Measurements from ENCODE around the gene SIGLEC1. TPM values are rescaled to one million over a fixed set of nuclear protein-coding genes. Genes with fewer than 3 reads are reported as not detected.

SIGLEC1 gene
- total and polyA plus RNA-seq, 8 donors, result 1.8 to 45.8 (median 2.6) TPM

- ATAC-seq, result peak; percentile 21
- TF ChIP-seq, protein P1, sequence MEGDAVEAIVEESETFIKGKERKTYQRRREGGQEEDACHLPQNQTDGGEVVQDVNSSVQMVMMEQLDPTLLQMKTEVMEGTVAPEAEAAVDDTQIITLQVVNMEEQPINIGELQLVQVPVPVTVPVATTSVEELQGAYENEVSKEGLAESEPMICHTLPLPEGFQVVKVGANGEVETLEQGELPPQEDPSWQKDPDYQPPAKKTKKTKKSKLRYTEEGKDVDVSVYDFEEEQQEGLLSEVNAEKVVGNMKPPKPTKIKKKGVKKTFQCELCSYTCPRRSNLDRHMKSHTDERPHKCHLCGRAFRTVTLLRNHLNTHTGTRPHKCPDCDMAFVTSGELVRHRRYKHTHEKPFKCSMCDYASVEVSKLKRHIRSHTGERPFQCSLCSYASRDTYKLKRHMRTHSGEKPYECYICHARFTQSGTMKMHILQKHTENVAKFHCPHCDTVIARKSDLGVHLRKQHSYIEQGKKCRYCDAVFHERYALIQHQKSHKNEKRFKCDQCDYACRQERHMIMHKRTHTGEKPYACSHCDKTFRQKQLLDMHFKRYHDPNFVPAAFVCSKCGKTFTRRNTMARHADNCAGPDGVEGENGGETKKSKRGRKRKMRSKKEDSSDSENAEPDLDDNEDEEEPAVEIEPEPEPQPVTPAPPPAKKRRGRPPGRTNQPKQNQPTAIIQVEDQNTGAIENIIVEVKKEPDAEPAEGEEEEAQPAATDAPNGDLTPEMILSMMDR (IDR thresholded peaks at IDR 0.05), result no peak
- H3K27me3 ChIP-seq, result no peaks in the 10 kb centered on the region
- peaks cover 0 to 4% of the 10 kb centered on the region in 2 donors for H3K36me3 ChIP-seq
- H3K9me3 ChIP-seq, result no peaks in the 10 kb centered on the region
- H3K4me3 ChIP-seq, result peak overlapping the region in 1 of 2 donors; percentile 35
- peak overlapping the region in 1 of 2 donors; percentile 60 for H3K27ac ChIP-seq
- peaks cover 6 to 39% of the 10 kb centered on the region in 2 donors for H3K4me1 ChIP-seq
- no peak for DNase-seq
- intact Hi-C loops (cut with DNase I), result no loop called here
These were observed 887 bp downstream of the SIGLEC1 start for GRCh38 chr20:3711484-3711941.

DNA sequence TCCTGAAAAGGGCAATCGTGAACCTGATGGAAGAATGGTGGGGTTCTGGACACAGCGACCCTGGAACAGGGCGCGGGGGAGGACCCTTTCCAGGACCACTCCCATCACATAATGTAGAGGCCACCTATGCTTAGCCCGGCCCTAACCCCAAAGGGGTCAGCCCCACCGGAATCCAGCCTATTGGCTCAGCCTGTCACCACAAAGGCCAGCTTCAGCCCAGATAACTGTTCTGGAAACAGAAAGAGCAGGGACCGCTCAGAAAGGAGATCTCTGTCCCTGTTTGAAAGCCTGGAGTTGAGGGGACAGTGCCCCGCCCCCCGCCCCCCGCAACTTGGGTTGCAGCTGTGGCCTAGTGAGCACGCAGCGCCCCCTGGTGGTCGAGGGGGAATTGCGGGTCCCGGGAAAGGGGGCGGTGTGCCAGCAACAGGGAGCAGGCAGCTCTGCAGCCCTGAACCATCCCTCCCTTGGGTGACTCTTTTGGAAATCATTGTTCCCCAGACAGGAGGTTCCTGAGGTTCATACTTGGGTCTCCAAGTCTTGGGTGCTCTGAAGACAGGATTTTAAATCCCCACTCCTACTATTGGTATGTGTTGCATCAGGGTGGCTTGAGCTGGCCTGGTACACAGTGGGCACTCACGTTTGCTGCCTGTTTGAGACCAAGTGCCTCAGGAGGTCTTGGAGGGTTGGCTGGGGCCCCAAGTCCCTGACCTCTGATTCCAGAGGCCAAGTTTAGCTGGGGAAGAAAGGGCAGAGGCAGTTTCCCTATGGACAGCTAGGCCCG is 1.5 kb downstream of the SIGLEC1 start:
- TF ChIP-seq, protein P1 (IDR thresholded peaks at IDR 0.05), result peak; percentile 98 to 99
- intact Hi-C loops (cut with DNase I), result no loop called here
- H3K4me1 ChIP-seq, result peaks cover 6 to 39% of the 10 kb centered on the region in 2 donors
- no peaks in the 10 kb centered on the region for H3K27me3 ChIP-seq
- peaks cover 0 to 7% of the 10 kb centered on the region in 2 donors for H3K36me3 ChIP-seq
- ATAC-seq (peak; percentile 64), DNase-seq (peak; percentile 63 to 93 (median 71))
- H3K27ac ChIP-seq, result peak overlapping the region in 1 of 2 donors; percentile 60
- H3K4me3 ChIP-seq, result peak overlapping the region in 1 of 2 donors; percentile 35
- no peaks in the 10 kb centered on the region for H3K9me3 ChIP-seq

DNA sequence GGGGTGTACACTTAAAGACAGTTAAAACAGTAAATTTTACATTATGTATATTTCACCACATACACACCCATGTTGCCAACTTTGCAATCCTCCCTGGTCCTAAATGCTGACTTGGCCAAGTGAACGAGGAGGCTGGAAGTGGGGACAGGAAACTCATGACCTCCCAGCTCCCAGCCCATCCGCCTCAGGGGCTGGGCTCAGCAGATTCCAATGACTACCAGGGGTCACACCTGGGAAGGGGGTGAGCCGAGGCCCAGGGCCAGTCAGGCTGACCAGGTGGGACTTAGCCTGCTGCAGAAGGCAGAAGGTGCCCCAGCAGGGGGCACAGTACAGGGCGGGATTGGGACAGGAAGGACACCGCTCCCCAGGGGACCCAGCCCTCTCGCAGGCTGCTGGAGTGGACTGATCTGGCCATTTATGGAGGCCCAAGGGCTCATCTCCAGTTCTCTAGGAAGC is 2.4 kb downstream of the SIGLEC1 start:
- intact Hi-C loops (cut with DNase I), result no loop called here
- peaks cover 0 to 15% of the 10 kb centered on the region in 2 donors for H3K36me3 ChIP-seq
- peak overlapping the region in 1 of 2 donors; percentile 53 for H3K27ac ChIP-seq
- H3K4me3 ChIP-seq, result peak overlapping the region in 1 of 2 donors; percentile 35
- H3K27me3 ChIP-seq, result no peaks in the 10 kb centered on the region
- H3K9me3 ChIP-seq, result no peaks in the 10 kb centered on the region
- ATAC-seq, result no peak
- no peak for DNase-seq
- TF ChIP-seq, protein P1 (IDR thresholded peaks at IDR 0.05), result no peak
- H3K4me1 ChIP-seq, result peaks cover 6 to 39% of the 10 kb centered on the region in 2 donors

GRCh38 chr20:3707508-3707899 is 4.9 kb downstream of the SIGLEC1 start:
- H3K36me3 ChIP-seq, result peaks cover 0 to 22% of the 10 kb centered on the region in 2 donors
- no peaks in the 10 kb centered on the region for H3K9me3 ChIP-seq
- peaks cover 6 to 22% of the 10 kb centered on the region in 2 donors for H3K4me1 ChIP-seq

More at GRCh38 chr20:3707508-3707899, 4.9 kb downstream of the SIGLEC1 start:
- H3K27ac ChIP-seq, result no peak overlapping the region
- intact Hi-C loops (cut with DNase I), result no loop called here
- no peaks in the 10 kb centered on the region for H3K27me3 ChIP-seq
- ATAC-seq (no peak), DNase-seq (no peak)
- H3K4me3 ChIP-seq, result no peak overlapping the region
- TF ChIP-seq, protein P1 (IDR thresholded peaks at IDR 0.05), result no peak
